NCI-H1417 treated with DMSO at 0.1 percent for 48 hours (cell line): ENCODE data around the gene DERA.
"Not testable (repeated sequence)": the region's sequence is repeated elsewhere in the genome, so short reads cannot be mapped to it uniquely, and the experiment has no call there.

Experiments
- DNase-seq: peaks from one replicate; lab custom pipeline; 2025; lab: John Stamatoyannopoulos, UW

DERA gene

DNA sequence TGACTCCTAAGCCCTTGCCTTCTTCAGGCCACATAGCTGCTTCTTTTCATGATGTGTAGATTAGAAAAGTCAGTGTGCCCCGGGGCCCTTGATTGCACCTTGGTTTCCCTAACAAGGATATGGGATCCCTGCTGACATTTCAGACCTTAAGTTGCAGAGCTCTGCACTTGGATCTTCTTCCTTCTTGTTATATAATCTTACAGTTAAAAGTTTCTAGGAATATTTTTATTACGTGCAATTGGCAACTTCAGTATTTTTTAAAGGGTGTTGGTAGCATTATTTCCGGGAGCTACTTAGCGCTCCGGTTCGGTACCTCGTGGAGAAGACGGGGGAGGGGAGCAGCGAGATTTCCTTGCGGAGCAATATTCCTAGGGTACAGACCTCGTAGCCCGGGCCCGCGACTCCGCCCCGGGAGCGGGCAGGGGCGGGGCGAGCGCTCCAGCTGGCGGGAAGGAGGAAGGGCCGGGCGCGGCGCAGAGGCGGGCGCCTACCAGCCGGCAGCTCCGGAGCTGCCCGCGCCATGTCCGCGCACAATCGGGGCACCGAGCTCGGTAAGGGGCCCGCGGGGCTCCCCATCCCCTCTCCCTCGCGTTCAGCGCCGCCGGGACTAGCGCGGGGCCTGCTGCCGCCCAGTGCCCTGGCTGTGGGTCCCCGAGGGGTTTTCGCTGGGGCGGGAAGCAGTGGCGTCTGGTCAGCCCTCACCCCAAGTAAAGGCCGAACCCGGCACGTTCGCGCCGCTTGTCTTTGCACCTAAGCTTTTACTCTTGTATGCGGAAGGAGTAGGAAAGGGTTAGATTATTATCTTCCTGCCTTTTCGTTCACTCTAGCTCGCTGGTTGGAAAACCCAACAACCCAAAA, at the start of gene DERA:
TSS of gene DERA (plus strand) at position 469 of the 858 bp plus-strand sequence. CDS start at position 521, 52 bp downstream.
- DNase-seq = peak; percentile 80

- DNase-seq = no peak
Observed at GRCh38 chr12:15861404-15861803, 49.7 kb upstream of the DERA start.

- no peak for DNase-seq
Observed at GRCh38 chr12:15862840-15863239, 48.3 kb upstream of the DERA start.

DNA sequence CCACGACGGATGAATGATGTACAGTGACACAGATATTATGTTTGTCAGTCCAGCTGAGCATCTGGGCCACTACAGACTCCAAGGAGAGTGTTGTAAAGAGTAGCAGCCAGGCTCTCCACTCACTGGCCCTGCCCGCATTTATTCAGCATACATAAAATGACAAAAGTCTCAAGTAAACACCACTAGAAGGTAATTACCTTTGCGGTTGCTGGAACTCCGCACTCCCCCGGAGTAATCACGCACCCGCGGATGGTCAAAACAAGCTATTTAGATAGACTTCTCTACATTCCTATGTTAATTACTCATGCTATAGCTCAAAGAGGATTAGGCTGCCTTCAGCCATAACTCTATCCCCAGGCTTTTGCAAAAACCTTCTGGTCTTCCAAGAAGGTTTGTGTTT, 47.8 kb upstream of the DERA start:
- no peak for DNase-seq

- no peak for DNase-seq
Observed at GRCh38 chr12:15863984-15864383, 47.1 kb upstream of the DERA start.

- DNase-seq = no peak
Observed at GRCh38 chr12:15868186-15868585, 42.9 kb upstream of the DERA start.

- no peak for DNase-seq
Observed at GRCh38 chr12:15873556-15873955, 37.6 kb upstream of the DERA start.

DNA sequence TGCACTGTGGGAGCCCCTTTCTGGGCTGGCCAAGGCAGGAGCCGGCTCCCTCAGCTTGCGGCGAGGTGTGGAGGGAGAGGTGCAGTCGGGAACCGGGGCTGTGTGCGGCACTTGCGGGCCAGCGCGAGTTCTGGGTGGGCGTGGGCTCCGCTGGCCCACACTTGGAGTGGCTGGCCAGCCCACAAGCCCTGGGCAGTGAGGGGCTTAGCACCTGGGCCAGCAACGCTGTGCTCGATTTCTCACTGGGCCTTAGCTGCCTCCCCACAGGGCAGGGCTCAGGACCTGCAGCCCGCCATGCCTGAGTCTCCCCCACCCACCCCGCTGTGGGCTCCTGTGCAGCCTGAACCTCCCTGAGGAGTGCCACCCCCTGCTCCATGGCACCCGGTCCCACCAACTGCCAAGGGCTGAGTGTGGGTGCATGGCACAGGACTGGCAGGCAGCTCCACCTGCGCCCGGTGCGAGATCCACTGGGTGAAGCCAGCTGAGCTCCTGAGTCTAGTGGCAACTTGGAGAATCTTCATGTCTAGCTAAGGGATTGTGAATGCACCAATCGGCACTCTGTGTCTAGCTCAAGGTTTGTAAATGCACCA, 36.5 kb upstream of the DERA start:
- DNase-seq = not testable (repeated sequence)

- DNase-seq = no peak
Observed at GRCh38 chr12:15875863-15876262, 35.3 kb upstream of the DERA start.

DNA sequence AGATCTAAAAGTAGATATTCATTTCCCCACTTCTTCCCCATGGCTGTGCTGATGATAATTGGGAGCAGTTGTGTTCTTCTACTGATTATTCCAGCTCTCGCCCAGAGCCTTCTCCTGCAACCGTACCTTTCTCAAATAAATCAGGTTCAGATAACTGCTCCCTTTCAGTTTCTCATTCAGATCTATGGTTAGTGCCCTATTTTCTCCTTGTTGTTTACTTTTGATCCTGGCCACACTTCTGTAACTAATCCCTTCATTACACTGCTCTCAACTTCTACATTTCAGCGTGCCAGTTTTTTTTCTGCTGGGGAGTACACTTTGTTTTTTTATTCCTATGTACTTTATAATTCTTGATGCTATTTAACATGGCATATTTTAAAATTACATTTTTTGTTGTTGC, 31.7 kb upstream of the DERA start:
- no peak for DNase-seq

GRCh38 chr12:15880721-15881120, 30.4 kb upstream of the DERA start:
- peak; percentile 75 for DNase-seq

DNA sequence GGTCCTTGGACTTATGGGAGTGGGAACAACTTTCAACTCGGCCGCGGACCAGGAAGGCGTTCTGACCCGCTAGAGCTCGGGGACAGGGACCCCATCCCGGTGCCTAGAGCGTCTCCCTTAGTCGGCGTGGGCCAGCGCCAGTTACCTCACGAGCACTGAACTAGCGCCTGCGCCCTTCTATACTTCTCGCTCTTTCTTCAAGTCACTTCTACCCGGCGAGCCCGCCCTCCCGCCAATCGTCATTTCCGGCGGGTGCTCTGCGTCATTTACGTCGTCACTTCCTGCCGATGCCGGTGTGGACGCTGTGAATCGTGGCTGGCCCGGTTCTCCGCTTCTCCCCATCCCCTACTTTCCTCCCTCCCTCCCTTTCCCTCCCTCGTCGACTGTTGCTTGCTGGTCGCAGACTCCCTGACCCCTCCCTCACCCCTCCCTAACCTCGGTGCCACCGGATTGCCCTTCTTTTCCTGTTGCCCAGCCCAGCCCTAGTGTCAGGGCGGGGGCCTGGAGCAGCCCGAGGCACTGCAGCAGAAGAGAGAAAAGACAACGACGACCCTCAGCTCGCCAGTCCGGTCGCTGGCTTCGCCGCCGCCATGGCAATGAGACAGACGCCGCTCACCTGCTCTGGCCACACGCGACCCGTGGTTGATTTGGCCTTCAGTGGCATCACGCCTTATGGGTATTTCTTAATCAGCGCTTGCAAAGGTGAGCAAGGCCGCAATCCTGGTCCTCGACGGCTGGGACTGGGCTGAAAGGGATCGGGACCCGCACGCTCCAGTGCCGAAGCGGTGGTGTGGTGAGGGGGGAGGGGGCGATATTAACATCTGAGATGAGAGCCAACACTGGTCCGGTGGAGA, 28.8 kb upstream of the DERA start, which contains the start of gene STRAP:
TSS of gene STRAP (plus strand) at position 270 of the 854 bp plus-strand sequence. CDS start at position 591, 321 bp downstream.
- DNase-seq = peak; percentile 97

DNA sequence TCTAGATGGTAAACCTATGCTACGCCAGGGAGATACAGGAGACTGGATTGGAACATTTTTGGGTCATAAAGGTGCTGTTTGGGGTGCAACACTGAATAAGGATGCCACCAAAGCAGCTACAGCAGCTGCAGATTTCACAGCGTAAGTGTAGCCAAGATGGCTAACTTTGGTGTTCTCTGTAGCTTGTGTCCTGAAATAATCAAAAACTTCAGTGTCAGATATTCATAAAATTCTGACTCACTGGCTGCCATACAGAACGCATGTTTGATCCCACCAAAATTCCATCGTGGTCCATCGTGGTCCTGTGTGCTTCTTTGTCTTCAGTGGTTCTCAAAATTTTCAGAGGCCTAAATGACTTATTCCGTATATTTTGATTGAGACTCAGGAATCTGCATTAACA, 27.6 kb upstream of the DERA start:
- no peak for DNase-seq

DNA sequence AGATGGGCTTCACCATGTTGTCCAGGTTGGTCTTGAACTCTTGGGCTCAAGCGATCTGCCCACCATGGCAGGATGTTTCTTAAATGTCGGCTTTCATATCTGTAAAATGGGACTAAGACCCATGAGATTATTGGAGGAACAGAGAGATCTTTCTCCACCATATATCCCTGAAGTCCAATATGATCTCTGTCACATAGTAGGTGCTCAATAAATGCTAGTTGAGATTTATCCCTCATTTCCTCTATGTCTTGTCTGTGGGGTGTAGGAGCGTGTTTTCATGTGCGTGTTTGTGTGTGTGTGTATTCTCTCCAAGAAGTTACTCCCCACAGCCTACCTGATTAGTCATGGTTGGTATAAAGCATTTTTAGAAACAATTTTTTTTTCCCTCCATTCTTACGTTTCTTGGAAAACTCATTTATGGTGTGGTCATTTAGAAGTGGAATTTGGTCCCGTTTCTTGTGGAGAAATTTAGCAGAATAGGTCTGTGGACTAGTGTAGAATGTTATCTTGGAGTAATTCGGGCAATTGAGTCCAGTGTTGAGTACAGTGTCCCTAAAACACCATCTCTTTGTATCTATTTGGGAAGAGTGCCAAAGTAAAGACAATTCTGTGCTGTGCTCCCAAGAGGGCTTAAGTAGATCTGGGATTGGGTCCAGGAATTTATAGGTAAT, 24.6 kb upstream of the DERA start:
- DNase-seq = no peak

- no peak for DNase-seq
Observed at GRCh38 chr12:15887043-15887817, 23.9 kb upstream of the DERA start.

DNA sequence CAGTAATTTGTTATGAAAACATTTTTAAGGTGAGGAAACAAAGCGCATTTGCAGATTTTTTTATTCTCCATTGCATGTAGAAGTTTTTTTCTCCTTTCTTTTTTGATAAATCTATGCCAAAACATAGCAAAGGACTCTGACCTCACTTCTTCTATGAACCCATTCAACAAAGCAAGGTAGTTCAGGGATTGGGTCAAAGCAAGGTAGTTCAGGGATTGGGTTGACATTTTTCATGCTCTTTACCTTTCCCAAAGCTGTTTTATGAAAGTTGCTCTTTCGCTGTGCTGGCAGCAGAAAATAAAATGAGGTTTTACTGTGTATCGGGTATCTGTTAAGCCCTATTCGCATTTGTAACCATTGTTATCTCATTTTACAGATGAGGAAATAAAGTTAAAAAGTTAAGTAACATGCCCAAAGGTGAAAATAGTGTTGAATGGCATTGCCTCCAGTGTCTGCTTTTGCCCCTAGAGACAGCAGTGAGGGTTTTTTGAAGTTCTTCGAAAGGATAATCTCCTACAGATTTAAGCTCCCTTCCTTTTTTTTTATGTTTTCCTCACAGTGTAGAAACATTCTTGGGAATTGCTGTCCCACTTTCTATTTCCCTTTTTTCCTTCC, 18.4 kb upstream of the DERA start:
- DNase-seq = no peak

DNA sequence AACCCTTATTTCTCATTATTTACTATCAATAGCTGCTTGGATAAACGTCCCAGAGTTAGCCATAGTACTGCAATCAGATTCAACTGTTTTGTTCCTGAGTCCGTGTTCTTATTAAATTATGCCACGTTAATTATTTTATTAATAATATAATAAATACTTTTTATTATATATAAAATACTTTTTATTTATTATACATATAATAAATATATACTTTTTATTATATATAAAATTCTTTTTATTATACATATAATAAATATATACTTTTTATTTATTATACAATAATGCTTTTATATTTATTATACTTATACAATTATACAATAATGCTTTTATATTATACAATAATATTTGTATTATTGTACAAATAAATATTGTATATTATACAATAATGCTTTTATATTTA, 17.9 kb upstream of the DERA start:
- DNase-seq = no peak

DNA sequence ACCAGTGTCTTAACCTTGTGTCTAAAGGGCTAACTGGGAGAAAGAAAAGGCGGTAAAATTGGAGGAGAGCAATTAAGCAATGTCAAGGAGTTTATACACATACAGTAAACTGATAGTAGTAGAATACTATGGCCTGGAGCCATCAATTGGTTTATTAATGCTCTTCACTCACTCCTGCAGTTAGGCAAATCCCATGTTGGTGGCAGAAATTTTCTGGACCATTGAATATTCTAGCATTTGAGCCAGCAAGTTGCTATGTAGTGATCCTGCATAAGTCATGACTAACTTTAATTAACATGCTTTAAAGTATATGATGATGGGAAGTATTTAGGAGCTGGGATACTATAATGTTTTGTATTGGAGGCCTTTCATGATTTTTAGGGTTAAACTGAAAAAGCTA, 14.3 kb upstream of the DERA start:
- DNase-seq = no peak

DNA sequence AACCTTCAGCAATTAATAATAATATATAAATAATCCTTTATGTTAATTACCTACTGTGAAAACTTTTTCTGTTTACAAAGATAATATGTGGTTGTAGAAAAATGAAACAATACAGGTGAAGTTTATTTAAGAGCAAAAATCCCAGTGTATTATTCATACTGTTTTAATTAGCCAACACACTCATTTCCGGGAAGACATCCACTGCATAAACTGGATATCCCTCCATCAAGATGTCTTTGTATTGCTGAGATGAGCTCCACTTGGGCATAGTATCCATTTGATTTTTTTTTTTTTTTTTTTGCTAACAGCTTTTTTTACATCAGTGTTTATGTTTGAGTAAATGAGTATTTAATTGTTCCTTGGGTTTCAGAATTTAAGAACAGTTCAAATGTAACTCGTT, 13.7 kb upstream of the DERA start:
- DNase-seq = no peak

DNA sequence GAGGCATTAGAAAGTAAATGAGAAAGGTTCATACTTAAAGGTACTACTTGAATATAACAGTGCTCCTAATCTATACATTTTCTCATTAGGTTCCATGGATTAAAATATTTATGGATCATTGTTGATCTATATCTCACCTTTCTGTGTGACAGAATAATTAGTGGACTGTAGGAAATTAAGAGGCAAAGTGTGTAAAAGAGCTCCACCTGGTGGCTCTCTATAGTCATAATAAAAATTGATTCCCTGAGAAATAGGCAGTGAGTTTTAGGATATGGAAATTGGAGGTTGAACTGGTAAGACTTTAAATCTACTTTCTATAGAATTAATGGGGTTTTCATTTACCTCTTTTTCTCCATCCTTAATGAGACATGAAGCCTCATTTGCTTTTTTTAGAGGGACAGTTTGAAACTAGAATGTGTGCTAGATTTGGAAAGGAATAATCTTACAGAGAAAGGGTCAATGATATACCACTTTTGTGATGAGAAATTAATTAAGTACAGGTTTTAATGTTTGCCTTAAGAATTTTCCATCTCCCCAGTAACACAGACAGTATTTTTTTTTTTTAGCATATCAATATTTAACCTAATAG, 11.8 kb upstream of the DERA start:
- DNase-seq = no peak
